Measurements from ENCODE around the gene TFB1M.
A peak's percentile ranks its signal among the peaks of the same experiment; 100 is the strongest.

Gene TFB1M

DNA sequence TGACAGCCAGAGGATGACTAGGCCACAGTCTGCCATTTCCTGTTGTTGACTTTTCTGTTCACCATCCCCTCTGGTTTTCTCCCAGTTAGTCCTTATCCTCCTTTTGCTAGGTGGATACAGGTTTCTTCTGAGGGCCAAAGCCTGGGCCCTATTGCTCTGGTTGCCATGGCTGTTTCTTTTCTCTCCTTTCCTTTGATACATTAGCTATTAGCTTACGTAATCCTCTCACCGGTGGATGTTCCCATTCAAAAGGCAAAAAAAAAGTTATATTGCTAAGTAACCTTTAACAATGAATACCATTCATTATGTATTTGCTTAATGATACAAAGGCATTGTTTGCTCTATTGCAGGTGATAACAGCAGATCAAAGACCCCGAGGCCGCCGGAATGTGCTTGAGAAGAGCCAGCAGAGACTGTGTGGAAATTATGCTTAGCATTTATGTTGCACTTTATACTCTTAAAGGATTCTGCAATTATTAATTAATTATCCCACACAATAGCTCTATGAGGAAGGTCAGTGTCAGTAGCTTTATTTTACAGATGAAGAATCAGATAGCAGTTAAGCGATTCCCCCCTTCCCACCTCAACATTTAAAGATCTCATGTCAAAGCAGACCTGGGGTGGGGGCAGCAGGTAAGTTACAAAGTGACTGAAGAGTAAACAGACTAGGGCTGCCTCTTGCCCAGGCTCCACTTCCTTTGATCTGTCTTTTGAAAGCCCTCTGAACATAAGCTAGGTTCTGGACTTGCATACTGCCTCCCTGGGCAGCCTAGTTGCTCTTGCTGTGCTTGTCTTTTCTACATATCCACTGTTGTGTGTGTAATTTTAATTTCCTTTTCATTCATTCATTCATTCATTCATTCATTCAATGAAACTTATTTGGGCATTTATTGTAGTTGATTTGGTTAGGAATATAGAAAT is 14.5 kb upstream of the TFB1M start:
- H3K79me2 ChIP-seq (ENCODE audit: control insufficient read depth, insufficient read depth, low read length), result no peaks in the 10 kb centered on the region
- H2BK5ac ChIP-seq (ENCODE audit: low read length), result peak overlapping the region; percentile 69
- H3K4me1 ChIP-seq (ENCODE audit: control insufficient read depth, low read depth, low read length), result peaks cover 2% of the 10 kb centered on the region
- no peak overlapping the region for H2AK5ac ChIP-seq (ENCODE audit: low read length)
- H3K23ac ChIP-seq (ENCODE audit: low read length), result no peak overlapping the region
- no peak overlapping the region for H4K5ac ChIP-seq (ENCODE audit: low read length)
- peak overlapping the region; percentile 32 for H3K18ac ChIP-seq (ENCODE audit: low read length)
- no peak overlapping the region for H4K8ac ChIP-seq (ENCODE audit: low read depth, low read length)
- no peak overlapping the region for H3K4me2 ChIP-seq (ENCODE audit: low read length)
- H3K4me3 ChIP-seq (ENCODE audit: low read length), result no peak overlapping the region
- peak overlapping the region; percentile 82 for H3K27ac ChIP-seq (ENCODE audit: low read depth, low read length)
- H2BK120ac ChIP-seq (ENCODE audit: low read depth, low read length), result peak overlapping the region; percentile 74
- peak overlapping the region; percentile 75 for H3K56ac ChIP-seq (ENCODE audit: low read length)
- no peaks in the 10 kb centered on the region for H3K36me3 ChIP-seq (ENCODE audit: control insufficient read depth, insufficient read depth, low read length)
- no peaks in the 10 kb centered on the region for H3K79me1 ChIP-seq (ENCODE audit: low read length)
- H2BK15ac ChIP-seq (replicated peaks; ENCODE audit: low read depth), result peak overlapping the region; percentile 23
- no peak overlapping the region for H3K9ac ChIP-seq (ENCODE audit: low read length)
- no peak overlapping the region for H3K4ac ChIP-seq (ENCODE audit: low read depth, low read length)
- no peaks in the 10 kb centered on the region for H3K27me3 ChIP-seq (ENCODE audit: insufficient read depth, low read length, poor library complexity)
- DNase-seq, result peak; percentile 62
- no CpG with 5 or more reads among the region's 6 CpGs for WGBS (ENCODE audit: extremely low coverage, insufficient coverage, low lambda C conversion rate)

DNA sequence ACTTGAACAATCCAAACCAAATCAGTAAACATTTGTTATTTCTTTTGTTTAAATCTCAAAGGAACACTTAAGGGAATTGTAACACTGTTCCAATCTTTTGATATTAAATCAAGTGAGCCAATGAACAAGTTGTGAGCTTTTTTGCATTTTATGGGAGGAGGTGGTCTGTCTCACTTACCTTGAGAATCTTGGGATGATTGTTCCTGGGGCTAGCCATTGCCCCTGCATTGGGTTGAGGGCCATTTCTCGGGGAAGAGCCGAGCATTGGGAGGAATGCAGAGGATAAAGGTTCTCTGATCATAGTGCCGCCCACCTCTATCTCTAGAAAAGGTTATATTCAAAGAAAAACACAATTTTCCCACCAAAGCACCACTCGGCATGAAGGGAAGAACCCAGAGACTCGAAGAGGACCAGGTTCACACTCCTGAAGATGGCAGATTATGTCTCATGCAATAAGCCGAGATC is 13.8 kb upstream of the TFB1M start:
- Histone ChIP-seq H3K4me1 (ENCODE audit: control insufficient read depth, low read depth, low read length) (peaks cover 2% of the 10 kb centered on the region), H3K4me3 (ENCODE audit: low read length) (no peak overlapping the region), H3K4ac (ENCODE audit: low read depth, low read length) (no peak overlapping the region), H2BK15ac (replicated peaks; ENCODE audit: low read depth) (peak overlapping the region; percentile 23), H2BK5ac (ENCODE audit: low read length) (peak overlapping the region; percentile 69), H3K79me1 (ENCODE audit: low read length) (no peaks in the 10 kb centered on the region), H3K23ac (ENCODE audit: low read length) (no peak overlapping the region), H3K79me2 (ENCODE audit: control insufficient read depth, insufficient read depth, low read length) (no peaks in the 10 kb centered on the region), H4K5ac (ENCODE audit: low read length) (no peak overlapping the region), H3K56ac (ENCODE audit: low read length) (peak overlapping the region; percentile 75), H2AK5ac (ENCODE audit: low read length) (no peak overlapping the region), H3K4me2 (ENCODE audit: low read length) (no peak overlapping the region), H3K9ac (ENCODE audit: low read length) (no peak overlapping the region), H2BK120ac (ENCODE audit: low read depth, low read length) (peak overlapping the region; percentile 74), H3K18ac (ENCODE audit: low read length) (peak overlapping the region; percentile 32), H3K27me3 (ENCODE audit: insufficient read depth, low read length, poor library complexity) (no peaks in the 10 kb centered on the region), H3K27ac (ENCODE audit: low read depth, low read length) (peak overlapping the region; percentile 68), H3K36me3 (ENCODE audit: control insufficient read depth, insufficient read depth, low read length) (no peaks in the 10 kb centered on the region), H4K8ac (ENCODE audit: low read depth, low read length) (no peak overlapping the region)
- no peak for DNase-seq
- WGBS (ENCODE audit: extremely low coverage, insufficient coverage, low lambda C conversion rate), result no CpG with 5 or more reads among the region's 6 CpGs

DNA sequence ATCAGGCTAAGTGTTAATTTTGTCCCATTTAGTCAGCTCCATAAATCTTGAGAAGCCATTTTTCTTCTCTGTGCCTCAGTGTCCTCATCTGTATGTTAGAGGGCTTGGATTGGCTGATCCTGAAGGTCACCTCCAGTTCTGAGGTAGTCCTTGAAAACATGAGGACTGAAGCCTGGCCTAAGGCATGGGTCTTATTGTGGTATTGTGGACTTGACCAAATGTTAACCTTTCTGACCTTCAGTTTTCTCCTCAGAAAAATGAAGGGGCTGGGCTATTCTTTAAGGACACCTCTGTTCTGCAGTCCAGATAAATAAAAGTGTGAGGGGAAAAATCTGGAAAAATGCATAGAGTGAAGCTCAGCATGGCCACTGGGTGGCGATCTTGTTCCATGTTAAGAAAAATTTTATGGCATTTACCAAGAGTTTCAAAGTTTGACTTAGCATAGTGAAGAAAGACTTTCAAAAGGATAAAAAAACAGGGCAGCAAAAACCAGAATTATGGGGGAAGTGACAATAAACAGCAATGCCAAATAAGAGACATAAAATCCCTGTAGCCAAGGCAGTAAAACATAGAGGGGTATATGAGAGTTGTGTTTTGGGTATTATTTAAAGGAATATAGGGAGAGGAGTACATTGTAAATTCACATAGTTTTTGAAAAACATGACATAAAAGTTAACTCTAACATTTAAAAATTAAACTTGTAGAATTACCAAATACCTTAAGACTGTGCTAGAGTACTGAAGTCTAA is 13.2 kb upstream of the TFB1M start:
- WGBS (ENCODE audit: extremely low coverage, insufficient coverage, low lambda C conversion rate), result no CpG with 5 or more reads among the region's 1 CpG
- Histone ChIP-seq H3K27ac (ENCODE audit: low read depth, low read length) (no peak overlapping the region), H3K79me2 (ENCODE audit: control insufficient read depth, insufficient read depth, low read length) (no peaks in the 10 kb centered on the region), H3K4me2 (ENCODE audit: low read length) (no peak overlapping the region), H3K4me1 (ENCODE audit: control insufficient read depth, low read depth, low read length) (peaks cover 2% of the 10 kb centered on the region), H4K8ac (ENCODE audit: low read depth, low read length) (no peak overlapping the region), H3K79me1 (ENCODE audit: low read length) (no peaks in the 10 kb centered on the region), H2BK5ac (ENCODE audit: low read length) (no peak overlapping the region), H3K4me3 (ENCODE audit: low read length) (no peak overlapping the region), H3K23ac (ENCODE audit: low read length) (no peak overlapping the region), H2AK5ac (ENCODE audit: low read length) (no peak overlapping the region), H4K5ac (ENCODE audit: low read length) (no peak overlapping the region), H3K36me3 (ENCODE audit: control insufficient read depth, insufficient read depth, low read length) (no peaks in the 10 kb centered on the region), H3K18ac (ENCODE audit: low read length) (no peak overlapping the region), H3K56ac (ENCODE audit: low read length) (no peak overlapping the region), H2BK15ac (replicated peaks; ENCODE audit: low read depth) (no peak overlapping the region), H3K4ac (ENCODE audit: low read depth, low read length) (no peak overlapping the region), H3K9ac (ENCODE audit: low read length) (no peak overlapping the region), H3K27me3 (ENCODE audit: insufficient read depth, low read length, poor library complexity) (no peaks in the 10 kb centered on the region), H2BK120ac (ENCODE audit: low read depth, low read length) (no peak overlapping the region)
- peak; percentile 68 for DNase-seq

DNA sequence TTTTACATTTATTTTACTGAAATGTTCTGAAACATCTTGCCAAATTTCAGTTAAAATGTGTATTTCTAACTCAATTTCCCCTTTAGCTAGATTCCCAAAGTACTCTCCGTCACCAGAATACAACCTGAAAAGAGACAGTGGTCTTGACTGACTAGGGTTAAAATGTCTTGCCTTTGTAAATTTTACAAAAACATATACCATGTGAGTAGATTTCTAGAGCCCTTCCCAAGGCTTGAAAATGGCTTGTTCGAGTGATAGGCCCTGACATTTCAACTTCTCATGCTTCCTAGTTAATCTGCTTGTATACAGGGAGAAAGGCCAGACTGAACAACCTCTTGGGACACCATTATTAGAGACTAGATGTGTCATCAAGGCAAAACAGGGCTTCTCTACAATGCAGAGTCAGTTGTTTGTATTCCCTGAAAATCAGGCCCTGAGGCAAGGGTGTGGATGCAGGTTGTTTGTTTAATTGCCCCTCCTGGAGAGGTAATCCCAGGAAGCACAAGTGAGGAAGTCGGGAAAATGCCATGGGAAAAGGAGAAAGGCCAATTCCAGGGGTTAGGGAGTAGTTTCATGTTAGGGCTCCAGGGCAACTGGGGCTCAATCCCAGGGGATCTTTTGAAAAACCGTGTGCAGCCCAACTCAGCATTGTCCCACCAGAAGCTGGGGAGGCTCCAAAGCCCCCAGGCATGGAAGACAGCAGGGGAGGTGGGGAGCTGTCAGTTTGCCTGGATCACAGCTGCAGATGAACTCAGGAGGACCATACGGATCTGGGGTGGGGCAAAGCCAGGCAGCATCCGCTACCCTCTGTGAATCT is 11.6 kb upstream of the TFB1M start:
- no peak overlapping the region for H3K23ac ChIP-seq (ENCODE audit: low read length)
- H2BK15ac ChIP-seq (replicated peaks; ENCODE audit: low read depth), result no peak overlapping the region
- WGBS (ENCODE audit: extremely low coverage, insufficient coverage, low lambda C conversion rate), result no CpG with 5 or more reads among the region's 6 CpGs
- H3K9ac ChIP-seq (ENCODE audit: low read length), result no peak overlapping the region
- no peak overlapping the region for H2AK5ac ChIP-seq (ENCODE audit: low read length)
- no peak overlapping the region for H3K4me2 ChIP-seq (ENCODE audit: low read length)
- no peak overlapping the region for H3K18ac ChIP-seq (ENCODE audit: low read length)
- H3K27me3 ChIP-seq (ENCODE audit: insufficient read depth, low read length, poor library complexity), result no peaks in the 10 kb centered on the region
- H2BK120ac ChIP-seq (ENCODE audit: low read depth, low read length), result no peak overlapping the region
- peak; percentile 72 for DNase-seq
- H3K4ac ChIP-seq (ENCODE audit: low read depth, low read length), result no peak overlapping the region
- H3K79me1 ChIP-seq (ENCODE audit: low read length), result no peaks in the 10 kb centered on the region
- no peaks in the 10 kb centered on the region for H3K79me2 ChIP-seq (ENCODE audit: control insufficient read depth, insufficient read depth, low read length)
- no peak overlapping the region for H4K5ac ChIP-seq (ENCODE audit: low read length)
- no peaks in the 10 kb centered on the region for H3K36me3 ChIP-seq (ENCODE audit: control insufficient read depth, insufficient read depth, low read length)
- H4K8ac ChIP-seq (ENCODE audit: low read depth, low read length), result no peak overlapping the region
- H3K27ac ChIP-seq (ENCODE audit: low read depth, low read length), result no peak overlapping the region
- H2BK5ac ChIP-seq (ENCODE audit: low read length), result no peak overlapping the region
- no peak overlapping the region for H3K56ac ChIP-seq (ENCODE audit: low read length)
- peaks cover 2% of the 10 kb centered on the region for H3K4me1 ChIP-seq (ENCODE audit: control insufficient read depth, low read depth, low read length)
- no peak overlapping the region for H3K4me3 ChIP-seq (ENCODE audit: low read length)

- Histone ChIP-seq H3K4me1 (ENCODE audit: control insufficient read depth, low read depth, low read length) (peaks cover 2% of the 10 kb centered on the region), H3K79me1 (ENCODE audit: low read length) (no peaks in the 10 kb centered on the region), H3K4me2 (ENCODE audit: low read length) (no peak overlapping the region), H3K27ac (ENCODE audit: low read depth, low read length) (no peak overlapping the region), H2BK15ac (replicated peaks; ENCODE audit: low read depth) (no peak overlapping the region), H4K5ac (ENCODE audit: low read length) (no peak overlapping the region), H2BK120ac (ENCODE audit: low read depth, low read length) (no peak overlapping the region), H3K27me3 (ENCODE audit: insufficient read depth, low read length, poor library complexity) (no peaks in the 10 kb centered on the region), H4K8ac (ENCODE audit: low read depth, low read length) (no peak overlapping the region), H3K56ac (ENCODE audit: low read length) (no peak overlapping the region), H3K18ac (ENCODE audit: low read length) (no peak overlapping the region), H3K36me3 (ENCODE audit: control insufficient read depth, insufficient read depth, low read length) (no peaks in the 10 kb centered on the region), H3K4ac (ENCODE audit: low read depth, low read length) (no peak overlapping the region), H3K23ac (ENCODE audit: low read length) (no peak overlapping the region), H3K79me2 (ENCODE audit: control insufficient read depth, insufficient read depth, low read length) (no peaks in the 10 kb centered on the region), H2BK5ac (ENCODE audit: low read length) (no peak overlapping the region), H3K9ac (ENCODE audit: low read length) (no peak overlapping the region), H2AK5ac (ENCODE audit: low read length) (no peak overlapping the region), H3K4me3 (ENCODE audit: low read length) (no peak overlapping the region)
- DNase-seq, result no peak
These were observed 10.7 kb upstream of the TFB1M start for GRCh38 chr6:155324993-155325392.

Data from mesendoderm (in vitro differentiated cells).